OCI-LY7 (cell line): ENCODE results near the gene SUPT4H1. TPM values are rescaled to one million over a fixed set of nuclear protein-coding genes. Genes with fewer than 3 reads are reported as not detected.

Experiments used
- BruUV-seq: library from RNA; stranded (reverse); fragments of 400-500 nt; replicated peaks from 2 replicates; lab custom pipeline; 2021; lab: Mats Ljungman, UMichigan
- CTCF ChIA-PET: fragments of 300-600 bp; sonication (Branson Sonifier 250); formaldehyde crosslinking; loops from one replicate; lab custom pipeline; 2022; ENCODE audit warnings: antibody characterized with exemption; ENCODE audit not compliant: unreplicated experiment; lab: Charles Lee
- POLR2A ChIA-PET: fragments of 300-600 bp; sonication (Branson Sonifier 250); formaldehyde crosslinking; loops from one replicate; lab custom pipeline; 2022; ENCODE audit warnings: antibody characterized with exemption; lab: Charles Lee
- DNase-seq: peaks from one replicate; pipeline ENCODE4 v3.0.0-alpha.2; 2015; ENCODE audit warnings: low spot score
- H2AFZ ChIP-seq: fragments of 200-600 bp; sonication (generic), shearing (Covaris generic); 2 replicates; pipeline ENCODE4 v1.6.1; 2014; ENCODE audit warnings: mild to moderate bottlenecking, antibody characterized with exemption, low read length, moderate library complexity
- H3K27ac ChIP-seq: fragments of 200-600 bp; sonication (generic); 2 replicates; pipeline ENCODE4 v1.5.1; 2014; ENCODE audit warnings: mixed run types, low read depth, mild to moderate bottlenecking, moderate library complexity, low read length, inconsistent platforms; ENCODE audit not compliant: poor library complexity, severe bottlenecking
- H3K36me3 ChIP-seq: fragments of 200-600 bp; sonication (generic); 2 replicates; pipeline ENCODE4 v1.6.1; 2014; ENCODE audit warnings: mild to moderate bottlenecking, antibody characterized with exemption, low read length, moderate library complexity, mixed read lengths; ENCODE audit not compliant: insufficient read depth
- H3K4me1 ChIP-seq: fragments of 200-600 bp; sonication (generic); 2 replicates; pipeline ENCODE4 v1.5.1; 2014; ENCODE audit warnings: mild to moderate bottlenecking, low read length; ENCODE audit not compliant: insufficient read depth, poor library complexity, severe bottlenecking
- H3K4me2 ChIP-seq: fragments of 200-600 bp; sonication (generic); 2 replicates; pipeline ENCODE4 v1.6.1; 2014; ENCODE audit warnings: mild to moderate bottlenecking, low read length
- H3K4me3 ChIP-seq: fragments of 200-600 bp; sonication (generic); 2 replicates; pipeline ENCODE4 v1.5.1; 2014; ENCODE audit warnings: mild to moderate bottlenecking, low read depth, low read length; ENCODE audit not compliant: poor library complexity, severe bottlenecking
- H3K79me2 ChIP-seq: fragments of 200-600 bp; sonication (generic); 2 replicates; pipeline ENCODE4 v1.6.1; 2016; ENCODE audit warnings: low read depth, mild to moderate bottlenecking, low read length, moderate library complexity, mixed read lengths; ENCODE audit not compliant: insufficient read depth
- H3K9me2 ChIP-seq: fragments of 200-600 bp; sonication (generic); 2 replicates; pipeline ENCODE4 v1.6.1; 2016; ENCODE audit warnings: mild to moderate bottlenecking, low read length, mixed read lengths; ENCODE audit not compliant: insufficient read depth
- H3K9me3 ChIP-seq: fragments of 200-600 bp; sonication (generic); 2 replicates; pipeline ENCODE4 v1.6.1; 2014; ENCODE audit warnings: mild to moderate bottlenecking, mixed run types, low read length, mixed read lengths
- H4K20me1 ChIP-seq: fragments of 200-600 bp; sonication (generic); 2 replicates; pipeline ENCODE4 v1.6.1; 2014; ENCODE audit warnings: mild to moderate bottlenecking, antibody characterized with exemption, low read length, moderate library complexity, mixed read lengths; ENCODE audit not compliant: insufficient read depth
- CTCF ChIP-seq: fragments of 200-600 bp; sonication (generic); conservative IDR thresholded peaks from 2 replicates; pipeline ENCODE4 v1.5.1; 2014; ENCODE audit warnings: mild to moderate bottlenecking, antibody characterized with exemption, low read length, moderate library complexity, mixed read lengths
- EZH2phosphoT487 ChIP-seq: fragments of 200-600 bp; sonication (generic); IDR thresholded peaks from 2 replicates; pipeline ENCODE4 v1.6.1; 2018; ENCODE audit warnings: low read depth, borderline replicate concordance, mild to moderate bottlenecking, mixed run types, antibody characterized with exemption, low read length, moderate library complexity, mixed read lengths
- intact Hi-C: fragments of 100-400 bp; cut with micrococcal nuclease; formaldehyde crosslinking; loops from one replicate; pipeline ENCODE4 v1.10.0; 2022; ENCODE audit not compliant: unreplicated experiment
- total RNA-seq, 2 experiments: library from RNA; depleted of rRNA in 1 of 2; stranded (reverse); fragments of >200 nt in 1 of 2; shearing (Covaris generic) in 1 of 2; gene quantifications; 2 replicates each; pipeline ENCODE4 v1.2.3, GENCODE V29; 2014 to 2022

SUPT4H1 gene
- total RNA-seq, 2 experiments from 2014 or later: 56.5 to 65.5 TPM

GRCh38 chr17:58323366-58324055, 28.5 kb downstream of the SUPT4H1 start:
- no peak overlapping the region for H3K4me3 ChIP-seq
- ChIA-PET CTCF (no interaction called here), POLR2A (interaction anchor here (0.6 to 0.7 kb wide), 2 partner anchors 9 to 61 kb away, joined by 3 read pairs; no protein-coding TSS in a partner anchor)
- H3K9me2 ChIP-seq: no peaks in the 10 kb centered on the region
- no TSS peak for BruUV-seq
- no peak overlapping the region for H2AFZ ChIP-seq
- H3K9me3 ChIP-seq: no peaks in the 10 kb centered on the region
- no peaks in the 10 kb centered on the region for H4K20me1 ChIP-seq
- intact Hi-C loops: no loop called here
- no peak overlapping the region for H3K27ac ChIP-seq
- no peaks in the 10 kb centered on the region for H3K79me2 ChIP-seq
- H3K36me3 ChIP-seq: no peaks in the 10 kb centered on the region
- no peak overlapping the region for H3K4me2 ChIP-seq
- DNase-seq: no peak
- H3K4me1 ChIP-seq: peaks cover 25% of the 10 kb centered on the region
- TF ChIP-seq EZH2phosphoT487 (no peak), CTCF (no peak)

- Histone ChIP-seq H3K27ac (no peak overlapping the region), H3K9me2 (no peaks in the 10 kb centered on the region), H3K9me3 (no peaks in the 10 kb centered on the region), H3K79me2 (no peaks in the 10 kb centered on the region), H3K36me3 (no peaks in the 10 kb centered on the region), H3K4me1 (peaks cover 25% of the 10 kb centered on the region), H2AFZ (no peak overlapping the region), H3K4me3 (no peak overlapping the region), H3K4me2 (no peak overlapping the region), H4K20me1 (no peaks in the 10 kb centered on the region)
- ChIA-PET POLR2A (no interaction called here), CTCF (no interaction called here)
- no peak for DNase-seq
- BruUV-seq: no TSS peak
- intact Hi-C loops: no loop called here
- TF ChIP-seq CTCF: no peak
- TF ChIP-seq EZH2phosphoT487: no peak
These were observed 29.3 kb downstream of the SUPT4H1 start for GRCh38 chr17:58322581-58323185.
